NCI-H460 (cell line): ENCODE data around the gene PLGRKT. TPM values are rescaled to one million over a fixed set of nuclear protein-coding genes. Genes with fewer than 3 reads are reported as not detected.
A peak's percentile ranks its signal among the peaks of the same experiment; 100 is the strongest.
"Not testable (repeated sequence)": the region's sequence is repeated elsewhere in the genome, so short reads cannot be mapped to it uniquely, and the experiment has no call there.

Source experiments
- DNase-seq: peaks from one replicate; pipeline ENCODE4 v3.0.0-alpha.2; 2016; ENCODE audit warnings: low read depth; ENCODE audit errors: extremely low read depth
- polyA plus RNA-seq: library from polyadenylated mRNA; depleted of rRNA; stranded (reverse); fragments of >200 nt; gene quantifications from 2 replicates; pipeline ENCODE4 v1.2.3, GENCODE V29; 2014; cell fraction: nucleus; rRNA removed
- total RNA-seq: library from RNA; depleted of rRNA; stranded (reverse); fragments of >200 nt; shearing (Covaris generic); gene quantifications from 2 replicates; pipeline ENCODE4 v1.2.3, GENCODE V29; 2014; rRNA removed

Gene PLGRKT, protein sequence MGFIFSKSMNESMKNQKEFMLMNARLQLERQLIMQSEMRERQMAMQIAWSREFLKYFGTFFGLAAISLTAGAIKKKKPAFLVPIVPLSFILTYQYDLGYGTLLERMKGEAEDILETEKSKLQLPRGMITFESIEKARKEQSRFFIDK
- total RNA-seq, result 42.6 and 53.0 TPM in 2 replicates
- polyA plus RNA-seq, result 31.0 and 35.2 TPM in 2 replicates

DNA sequence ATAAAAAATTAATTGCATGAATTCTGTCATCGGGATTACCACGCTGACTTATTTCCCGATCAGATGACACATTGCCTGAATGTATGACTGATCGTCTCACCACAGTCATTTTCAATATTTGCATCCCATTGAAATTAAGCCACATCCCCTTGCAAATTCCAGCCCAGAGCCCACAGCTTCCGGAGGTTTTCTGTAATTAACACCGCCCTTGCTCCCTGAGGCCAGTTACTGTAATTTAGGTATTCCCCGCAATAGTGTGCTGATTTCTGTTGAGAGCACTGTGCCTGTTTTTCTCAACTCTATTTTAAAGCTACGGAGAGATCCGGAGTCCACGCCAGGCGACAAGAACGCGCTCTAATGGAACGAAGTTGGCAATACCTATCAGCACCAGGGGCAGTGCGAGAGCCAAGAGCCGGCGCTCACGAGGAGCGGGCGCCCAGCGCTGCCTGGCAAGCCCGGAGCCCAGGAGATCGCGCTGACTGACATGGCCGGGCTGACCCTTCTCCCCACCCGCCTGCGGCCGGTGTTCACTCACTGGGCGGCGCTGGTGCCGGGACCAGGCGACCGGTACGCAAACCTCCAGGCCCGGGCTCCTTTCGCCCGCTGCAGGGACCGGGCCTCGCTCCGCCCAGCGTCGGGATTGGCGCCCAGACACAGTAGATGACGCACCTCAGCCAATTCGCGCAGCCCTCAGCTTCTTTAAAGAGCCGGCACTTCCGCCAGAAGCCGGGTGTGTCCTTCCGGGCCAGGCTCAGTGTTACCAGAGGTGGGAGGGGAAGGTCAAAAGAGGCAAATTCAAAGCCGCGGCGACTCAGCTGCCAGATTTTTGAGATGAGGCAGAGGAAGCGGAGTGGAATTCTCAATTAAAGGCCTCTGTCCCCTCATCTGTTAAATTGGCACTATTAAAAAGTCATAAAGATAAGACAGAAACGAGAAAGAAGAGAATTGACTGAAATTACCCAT, at the start of gene PLGRKT:
TSS of gene PLGRKT (minus strand) at position 672 of the 963 bp plus-strand sequence. CDS start 5,948 bp downstream, outside the sequence.
- DNase-seq, result peak; percentile 89

DNA sequence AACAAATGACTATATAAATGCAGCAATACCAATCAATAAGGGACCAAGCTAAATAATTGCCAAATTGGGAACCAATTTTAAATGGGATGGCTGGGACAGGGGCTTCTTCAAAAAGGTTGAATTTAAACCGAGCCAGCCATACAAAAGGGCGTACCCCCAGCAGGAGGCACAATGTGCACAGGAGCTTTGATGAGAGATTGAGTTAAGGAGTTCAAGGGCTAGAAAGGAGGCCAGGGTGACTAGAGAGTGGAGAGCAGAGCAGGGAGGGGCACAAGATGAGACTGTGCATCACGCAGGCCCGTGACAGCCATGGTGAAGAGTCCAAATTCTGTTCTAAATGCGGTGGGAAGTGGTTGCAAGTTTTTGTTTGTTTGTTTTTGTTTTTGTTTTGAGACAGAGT, 49.3 kb upstream of the PLGRKT start:
- no peak for DNase-seq

DNA sequence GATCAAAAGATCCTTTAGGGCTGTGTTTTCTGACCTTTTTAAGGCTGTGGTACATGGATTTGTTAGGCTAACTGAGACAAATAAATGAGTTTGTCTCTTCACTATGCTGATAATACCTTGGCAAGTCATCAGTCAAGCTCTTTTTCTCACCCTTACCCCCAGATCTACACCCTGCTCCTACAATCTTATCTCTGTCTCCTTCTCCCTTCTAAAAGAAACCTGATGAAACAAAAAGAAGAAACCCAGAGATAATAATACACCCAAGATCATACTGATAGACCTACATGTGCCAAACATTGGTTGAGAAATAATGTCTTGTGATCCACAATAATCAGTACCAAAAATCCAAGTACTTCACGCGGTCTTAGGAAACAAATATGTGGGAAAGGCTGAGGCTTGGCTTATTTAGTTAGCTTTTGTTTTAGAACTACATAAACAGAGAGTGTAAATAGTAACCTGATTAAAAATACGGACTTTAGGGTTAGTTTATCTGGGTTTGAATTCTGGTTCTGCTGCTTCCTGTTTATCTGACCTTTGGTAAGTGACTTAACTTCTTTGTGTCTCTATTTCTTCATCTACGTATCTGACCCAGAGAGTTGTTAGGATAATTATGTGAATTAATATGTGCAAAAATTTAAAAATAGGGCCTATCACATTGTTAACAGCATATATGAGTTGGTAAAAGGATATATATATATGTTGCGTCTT, 47.8 kb upstream of the PLGRKT start:
- DNase-seq, result no peak

DNA sequence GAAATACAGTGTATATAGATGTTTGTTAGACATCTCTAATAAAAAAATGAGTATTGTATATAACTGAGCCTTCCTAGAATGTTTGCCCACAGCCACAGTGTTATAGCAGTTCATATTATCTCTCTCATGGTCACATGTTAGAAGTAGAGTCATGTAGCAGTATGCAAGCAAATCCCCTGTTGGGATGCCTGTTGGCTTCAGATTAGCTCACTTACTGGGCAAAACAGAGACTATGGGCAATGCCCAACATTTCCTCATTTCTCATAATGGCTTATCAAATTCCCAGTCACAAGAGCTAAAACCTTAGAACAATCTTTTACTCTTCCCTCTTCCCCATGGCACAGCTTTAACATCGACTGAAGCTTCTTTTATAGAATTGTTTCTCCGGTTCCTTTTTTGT, 45.6 kb upstream of the PLGRKT start:
- no peak for DNase-seq

DNA sequence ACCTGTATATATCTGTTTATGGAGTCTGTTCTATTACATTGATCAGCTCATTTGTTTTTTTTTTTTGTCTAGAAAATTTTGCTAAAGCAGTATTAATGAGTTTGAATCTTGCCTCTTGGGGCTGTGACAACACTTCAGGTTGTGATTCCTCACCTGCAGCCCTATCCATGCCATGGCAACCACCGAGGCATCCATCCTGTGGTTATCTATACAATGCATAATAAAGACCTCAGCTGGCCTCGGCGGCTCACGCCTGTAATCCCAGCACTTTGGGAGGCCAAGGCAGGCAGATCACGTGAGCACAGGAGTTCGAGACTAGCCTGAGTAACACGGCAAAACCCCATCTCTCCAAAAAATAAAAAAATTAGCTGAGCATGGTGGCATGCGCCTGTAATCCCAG, 44.5 kb upstream of the PLGRKT start:
- DNase-seq, result no peak

DNA sequence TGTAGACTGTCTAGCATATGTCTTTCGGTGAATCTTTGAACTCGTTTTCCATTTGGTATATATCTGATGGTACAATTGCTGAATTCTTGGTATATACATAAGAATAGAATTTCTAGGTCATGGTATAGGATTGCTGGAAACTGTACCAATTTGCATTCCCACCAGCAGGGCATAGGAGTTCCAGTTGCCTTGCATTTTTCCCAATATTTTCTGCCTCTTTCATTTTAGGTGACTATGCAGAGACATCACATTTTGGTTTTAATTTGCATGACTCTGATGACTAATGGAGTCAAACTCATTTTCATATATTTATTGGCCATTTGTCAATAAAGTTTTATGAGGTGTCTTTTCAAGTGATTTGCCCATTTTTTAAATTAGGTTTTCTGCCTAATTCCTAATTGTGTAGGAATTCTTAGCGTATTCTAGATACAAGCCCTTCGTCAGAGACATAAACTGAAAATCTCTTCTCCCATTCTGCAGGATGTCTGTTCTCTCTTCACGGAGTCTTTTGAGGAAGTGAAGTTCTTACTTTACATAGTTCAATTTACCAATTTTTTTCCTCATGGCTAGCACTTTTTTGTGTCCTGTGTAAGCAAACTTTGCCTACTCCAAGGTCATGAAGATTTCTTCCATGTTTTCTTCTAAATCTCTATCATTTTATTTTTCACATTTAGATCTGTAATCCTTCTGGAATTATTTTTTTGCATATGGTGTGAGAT, 43.8 kb upstream of the PLGRKT start:
- peak; percentile 25 for DNase-seq

DNA sequence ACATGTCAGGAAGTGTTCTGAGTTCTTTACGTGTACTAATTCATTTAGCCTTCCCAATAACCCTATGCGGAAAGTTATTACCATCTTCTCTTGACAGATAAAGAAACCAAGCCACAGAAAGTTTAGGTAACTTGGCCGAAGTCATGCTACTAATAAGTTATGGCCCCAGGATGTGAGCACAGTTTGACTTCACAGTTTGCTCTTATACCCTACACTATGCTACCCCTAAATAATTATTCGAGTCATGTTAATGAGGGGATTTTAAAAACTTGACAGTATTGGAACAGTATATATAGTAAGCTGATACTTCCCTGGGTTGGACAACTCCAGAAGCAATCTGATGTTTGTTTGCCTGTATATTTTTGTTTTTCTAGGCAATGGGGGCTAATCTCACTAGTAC, 43.2 kb upstream of the PLGRKT start:
- peak; percentile 28 for DNase-seq

DNA sequence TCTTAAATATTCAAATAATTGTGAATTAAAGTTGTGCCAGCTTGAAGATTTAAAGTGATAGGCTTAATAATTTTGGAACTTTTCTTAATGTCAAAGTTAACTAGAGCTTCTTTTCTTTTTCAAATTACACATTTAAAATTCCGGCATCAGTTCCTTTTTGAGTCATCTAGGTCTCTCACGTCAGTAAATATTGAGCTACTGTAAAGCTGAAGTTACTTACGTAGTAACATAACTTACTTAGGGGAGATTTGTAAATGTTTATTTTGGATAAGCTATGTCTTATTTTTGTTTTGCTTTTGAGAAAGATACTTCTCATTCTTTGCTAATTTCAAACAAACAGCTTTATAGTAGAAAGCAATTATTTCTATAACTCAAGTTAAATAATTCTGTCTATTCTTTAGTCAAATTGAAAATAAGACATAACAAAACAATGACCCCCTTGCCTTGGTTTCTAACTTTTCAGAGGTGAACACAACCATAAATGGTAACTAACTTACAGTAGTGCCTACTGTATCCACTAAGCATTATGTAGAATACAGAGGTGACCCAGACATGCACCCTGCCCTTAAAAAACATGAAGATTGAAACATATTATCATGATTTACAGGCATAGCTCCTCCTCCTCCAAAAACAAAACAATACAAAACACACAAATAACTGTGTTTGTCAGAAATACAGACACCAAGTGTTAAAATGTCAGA, 42.4 kb upstream of the PLGRKT start:
- peak; percentile 72 for DNase-seq

DNA sequence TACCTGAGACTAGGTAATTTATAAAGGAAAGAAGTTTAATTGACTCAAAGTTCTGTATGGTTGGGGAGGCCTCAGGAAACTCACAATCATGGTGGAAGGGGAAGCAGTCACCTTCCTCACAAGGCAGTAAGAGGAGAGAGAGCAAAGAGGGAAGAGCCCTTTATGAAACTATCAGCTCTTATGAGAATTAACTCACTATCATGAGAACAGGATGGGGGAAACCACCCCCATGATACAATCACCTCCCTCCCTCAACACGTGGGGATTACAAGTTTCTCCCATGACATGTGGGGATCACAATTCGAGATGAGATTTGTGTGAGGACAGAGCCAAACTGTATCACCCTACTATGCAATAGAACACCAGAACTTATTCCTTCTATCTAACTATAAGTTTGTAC, 40.5 kb upstream of the PLGRKT start:
- DNase-seq, result no peak

DNA sequence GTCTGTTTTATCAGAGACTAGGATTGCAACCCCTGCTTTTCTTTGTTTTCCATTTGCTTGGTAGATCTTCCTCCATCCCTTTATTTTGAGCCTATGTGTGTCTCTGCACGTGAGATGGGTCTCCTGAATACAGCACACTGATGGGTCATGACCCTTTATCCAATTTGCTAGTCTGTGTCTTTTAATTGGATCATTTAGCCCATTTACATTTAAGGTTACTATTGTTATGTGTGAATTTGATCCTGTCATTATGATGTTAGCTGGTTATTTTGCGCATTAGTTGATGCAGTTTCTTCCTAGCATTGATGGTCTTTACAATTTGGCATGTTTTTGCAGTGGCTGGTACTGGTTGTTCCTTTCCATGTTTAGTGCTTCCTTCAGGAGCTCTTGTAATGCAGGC, 37.9 kb upstream of the PLGRKT start:
- not testable (repeated sequence) for DNase-seq

DNA sequence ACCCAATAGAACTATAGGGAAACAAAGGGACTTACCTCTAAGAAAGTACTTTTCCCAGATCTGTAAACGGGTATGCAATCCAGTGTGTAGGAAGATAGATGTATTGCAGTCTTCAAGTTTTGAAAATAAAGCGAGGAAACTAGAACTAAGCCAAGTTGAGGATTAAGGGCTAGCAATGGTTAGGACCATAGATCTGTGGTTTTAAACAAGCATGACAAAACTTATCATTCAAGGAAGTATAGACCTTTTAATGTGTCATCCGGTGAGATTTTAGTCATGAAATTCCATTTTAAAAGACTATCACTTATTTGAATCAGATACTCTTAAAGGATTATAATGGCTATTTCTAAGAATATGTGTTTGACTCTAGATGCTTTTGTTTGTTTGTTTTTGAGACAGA, 33.1 kb upstream of the PLGRKT start:
- no peak for DNase-seq

DNA sequence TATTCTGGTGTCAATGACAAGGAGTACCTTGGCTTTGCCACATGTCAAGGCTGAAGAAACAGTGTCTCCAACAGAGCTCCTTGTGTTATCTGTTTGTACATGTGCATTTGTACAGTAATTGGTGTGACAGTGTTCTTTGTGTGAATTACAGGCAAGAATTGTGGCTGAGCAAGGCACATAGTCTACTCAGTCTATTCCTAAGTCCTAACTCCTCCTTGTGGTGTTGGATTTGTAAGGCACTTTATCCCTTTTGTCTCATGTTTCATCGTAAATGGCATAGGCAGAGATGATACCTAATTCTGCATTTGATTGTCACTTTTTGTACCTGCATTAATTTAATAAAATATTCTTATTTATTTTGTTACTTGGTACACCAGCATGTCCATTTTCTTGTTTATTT, 32.4 kb upstream of the PLGRKT start:
- DNase-seq, result no peak

DNA sequence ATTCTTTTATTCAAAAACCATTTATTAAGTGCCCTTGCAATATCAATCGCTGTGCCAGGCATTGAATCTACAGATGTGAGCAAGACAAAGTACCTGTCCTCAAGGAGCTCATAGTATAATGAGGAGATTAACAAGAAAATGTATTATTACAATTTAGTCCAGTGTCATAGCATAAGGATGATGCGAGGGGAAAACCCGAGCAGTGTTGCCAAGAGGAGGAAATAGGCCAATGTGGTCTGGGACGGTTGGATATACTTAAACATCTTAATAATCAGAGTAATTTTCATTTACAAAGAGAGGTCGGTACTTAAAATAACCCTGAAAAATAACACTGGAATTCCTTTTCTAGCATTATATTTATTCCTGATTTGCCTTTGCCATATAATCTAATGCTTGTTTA, 31.1 kb upstream of the PLGRKT start:
- no peak for DNase-seq

DNA sequence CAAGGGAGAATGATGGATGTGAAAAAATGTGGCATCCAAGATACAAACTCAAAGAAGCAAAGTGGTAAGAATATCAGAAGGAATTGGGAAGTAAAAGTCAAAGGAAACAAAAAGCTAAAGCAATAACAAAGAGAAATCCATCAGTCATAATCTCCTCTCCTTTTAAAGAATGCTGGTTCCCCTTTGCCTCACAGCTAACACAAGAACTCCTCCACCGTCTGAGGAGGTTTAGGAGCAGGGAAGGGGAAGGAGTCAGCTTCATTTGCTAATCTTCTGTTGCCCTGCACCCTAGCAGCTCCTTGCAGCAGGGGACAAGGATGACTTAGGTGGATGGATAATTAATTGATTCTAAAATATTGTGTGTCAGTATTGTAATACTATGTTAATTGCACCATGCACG, 29.0 kb upstream of the PLGRKT start:
- DNase-seq, result no peak

DNA sequence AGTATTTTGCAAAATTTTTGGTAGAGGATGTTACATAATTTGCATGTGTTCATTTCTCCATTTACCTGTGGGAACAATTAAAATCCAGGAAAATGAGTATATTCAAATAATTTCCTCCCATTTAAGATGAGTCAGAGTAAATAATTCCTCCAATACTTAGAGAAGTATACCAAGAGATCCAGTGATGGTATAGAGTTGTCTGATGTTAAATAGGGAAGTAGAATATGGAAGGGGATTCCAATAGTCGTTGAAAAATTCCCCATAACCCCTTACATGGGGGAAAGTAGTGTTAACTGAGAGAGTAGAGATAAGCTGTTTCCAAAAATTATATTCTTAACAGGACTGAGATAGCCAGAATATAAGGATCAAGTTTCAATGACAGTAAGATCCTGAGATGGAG, 28.3 kb upstream of the PLGRKT start:
- no peak for DNase-seq

DNA sequence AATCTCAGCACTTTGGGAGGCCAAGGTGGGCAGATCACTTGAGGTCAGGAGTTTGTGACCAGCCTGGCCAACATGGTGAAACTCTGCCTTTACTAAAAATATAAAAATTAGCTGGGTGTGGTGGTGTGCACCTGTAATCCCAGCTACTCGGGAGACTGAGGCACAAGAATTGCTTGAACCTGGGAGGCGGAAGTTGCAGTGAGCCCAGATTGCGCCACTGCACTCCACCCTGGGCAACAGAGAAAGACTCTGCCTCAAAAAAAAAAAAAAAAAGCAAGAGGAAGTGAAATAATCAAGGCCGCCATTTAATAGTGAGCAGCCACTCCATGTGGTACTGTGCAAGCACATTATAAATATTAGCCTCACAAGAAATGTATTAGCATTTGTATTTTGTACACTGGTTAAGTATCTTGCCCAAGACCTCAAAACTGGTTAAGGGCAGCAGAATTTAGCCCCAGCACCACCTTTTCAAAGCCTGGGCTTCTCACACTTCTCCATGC, 27.2 kb upstream of the PLGRKT start:
- DNase-seq, result not testable (repeated sequence)

DNA sequence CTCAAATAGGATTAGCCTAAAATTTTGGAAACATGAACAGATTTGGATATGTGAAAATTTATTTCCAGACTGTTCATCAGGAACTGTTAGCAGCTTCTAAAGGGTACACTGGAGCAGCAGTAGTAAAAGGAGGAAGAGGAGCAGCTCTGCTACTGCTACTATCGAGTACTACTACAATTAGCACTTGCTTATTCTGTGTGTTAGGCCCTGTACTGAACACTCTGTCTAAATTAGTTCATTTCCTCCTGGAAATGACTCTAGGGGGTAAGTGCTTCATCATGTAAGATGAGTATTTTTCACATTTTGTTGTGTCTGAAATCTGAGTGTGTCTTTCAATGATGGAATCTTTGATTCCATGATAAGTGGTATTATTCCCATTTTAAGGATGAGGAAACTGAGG, 22.4 kb upstream of the PLGRKT start:
- no peak for DNase-seq

DNA sequence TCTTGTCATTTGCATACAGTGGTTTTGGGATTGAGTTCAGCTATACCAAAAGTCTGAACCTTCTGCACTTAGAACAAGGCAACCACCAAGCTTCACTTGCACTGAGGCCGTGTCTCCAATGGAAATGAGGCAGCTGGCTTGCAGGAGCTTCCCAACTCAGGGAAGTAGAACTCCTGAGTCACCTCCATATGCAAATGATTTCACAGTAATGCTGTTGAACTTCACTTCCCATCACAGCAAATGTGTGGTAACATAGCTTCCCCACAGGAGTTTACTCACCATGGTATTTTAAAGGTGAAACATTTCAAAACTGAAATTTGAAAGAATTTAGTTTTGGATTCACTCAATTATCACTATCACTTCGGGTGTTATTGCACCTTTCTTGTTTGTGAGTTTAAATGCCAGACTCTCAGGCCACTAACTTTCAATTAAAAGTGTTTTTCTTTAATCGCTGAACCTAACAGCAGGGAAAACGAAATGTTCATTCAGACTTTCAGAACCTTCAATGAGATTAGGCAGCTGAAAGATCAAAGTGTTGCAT, 21.6 kb upstream of the PLGRKT start:
- no peak for DNase-seq

DNA sequence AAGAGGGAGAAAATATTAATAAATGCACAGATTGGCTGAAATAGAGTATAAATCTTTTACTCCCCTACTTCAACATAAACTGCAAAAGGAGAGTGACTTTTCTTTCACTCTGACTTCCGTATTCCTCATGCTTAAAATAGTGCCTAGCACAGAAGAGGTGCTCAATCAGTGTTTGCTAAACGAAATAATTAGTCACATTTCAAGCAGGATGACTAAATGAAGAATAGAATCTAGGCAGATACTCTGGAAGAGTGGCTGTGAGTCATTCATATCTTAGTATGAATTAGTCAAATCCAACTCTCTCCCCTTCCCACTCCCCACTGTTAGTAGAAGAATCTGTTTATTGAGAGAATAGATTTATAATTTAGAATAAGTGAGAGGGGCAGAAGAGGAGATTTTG, 17.5 kb upstream of the PLGRKT start:
- DNase-seq, result peak; percentile 40

DNA sequence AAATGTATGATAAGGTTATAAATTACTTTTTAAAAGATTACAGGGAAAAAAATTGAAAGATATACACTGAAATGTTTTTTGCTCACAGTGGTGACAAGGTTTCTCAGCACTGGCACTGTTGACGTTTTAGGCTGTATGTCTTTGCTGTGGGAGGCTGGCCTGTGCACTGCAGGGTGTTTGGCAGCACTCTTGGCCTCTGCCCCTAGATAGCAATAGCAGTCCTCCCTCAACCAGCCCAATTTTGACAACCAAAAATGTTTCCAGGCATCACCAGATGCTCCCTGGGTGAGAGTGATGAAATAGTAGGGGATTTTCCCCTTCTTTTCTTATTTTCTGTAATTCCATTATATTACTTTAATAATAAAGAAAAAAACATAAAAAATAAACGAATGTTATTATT, 15.9 kb upstream of the PLGRKT start:
- no peak for DNase-seq
